Bone marrow (tissue), 2 donors: ENCODE data around the gene YWHAQ.
"Not testable (repeated sequence)": the region's sequence is repeated elsewhere in the genome, so short reads cannot be mapped to it uniquely, and the experiment has no call there.

Experiments
- DNase-seq, 2 donors: peaks; one replicate each; lab custom pipeline; 2025; lab: John Stamatoyannopoulos, UW

YWHAQ gene

GRCh38 chr2:9552219-9553178 is 78.3 kb downstream of the YWHAQ start:
- peak in 1 of 2 donors; percentile 70 for DNase-seq

- DNase-seq, result not testable (repeated sequence)
Measured at GRCh38 chr2:9550859-9551391, 79.9 kb downstream of the YWHAQ start.

GRCh38 chr2:9549420-9549819 is 81.4 kb downstream of the YWHAQ start:
- no peak for DNase-seq

- peak in 1 of 2 donors; percentile 30 for DNase-seq
Measured at GRCh38 chr2:9548506-9548905, 82.3 kb downstream of the YWHAQ start.

GRCh38 chr2:9547262-9547991 is 83.4 kb downstream of the YWHAQ start:
- DNase-seq, result no peak

- DNase-seq, result no peak
Measured at GRCh38 chr2:9545502-9545901, 85.3 kb downstream of the YWHAQ start.

GRCh38 chr2:9543557-9543956 is 87.2 kb downstream of the YWHAQ start:
- peak in 1 of 2 donors; percentile 50 for DNase-seq

- DNase-seq, result no peak
Measured at GRCh38 chr2:9539531-9539930, 91.3 kb downstream of the YWHAQ start.

- peak in 1 of 2 donors; percentile 45 for DNase-seq
Measured at GRCh38 chr2:9538000-9538507, 92.7 kb downstream of the YWHAQ start.

- DNase-seq, result no peak
Measured at GRCh38 chr2:9536504-9536903, 94.3 kb downstream of the YWHAQ start.

GRCh38 chr2:9535177-9535576 is 95.6 kb downstream of the YWHAQ start:
- DNase-seq, result no peak
